K562 (cell line): ENCODE results near the gene ZSWIM3. TPM values are rescaled to one million over a fixed set of nuclear protein-coding genes. Genes with fewer than 3 reads are reported as not detected.
A peak's percentile ranks its signal among the peaks of the same experiment; 100 is the strongest.

ENCODE experiments used
- ATAC-seq: fragments of 200-7000 bp; cut with Tn5 transposase; 3 replicates; pipeline ENCODE4 v1.9.1; 2020; ENCODE audit warnings: moderate library complexity
- BruUV-seq: library from RNA; stranded (reverse); fragments of 400-500 nt; replicated peaks from 2 replicates; lab custom pipeline; 2021; lab: Mats Ljungman, UMichigan
- CTCF ChIA-PET: fragments of 300-600 bp; formaldehyde crosslinking; extraction: SDS; loops from one replicate; lab custom pipeline; 2021; ENCODE audit warnings: low intra/inter-chr PET ratio; lab: Yijun Ruan, JAX
- POLR2A ChIA-PET: fragments of 300-600, 350-650 bp; sonication (Branson Sonifier 250); formaldehyde crosslinking; extraction: SDS; loops from one replicate; lab custom pipeline; 2021; ENCODE audit warnings: antibody characterized with exemption, inconsistent platforms; lab: Yijun Ruan, JAX
- DNase-seq, 4 experiments: peaks; one replicate each; pipeline versions ENCODE4 v3.0.0 to v3.0.0-alpha.2; 2011 to 2018; ENCODE audit warnings: low spot score in 3 of 4, mixed read lengths in 3 of 4; ENCODE audit errors: extremely low read depth in 1 of 4
- FAIRE-seq: peaks from 2 replicates; lab custom pipeline; 2011; peaks lifted over from hg19 to GRCh38; lab: Jason Lieb, UNC
- H2AFZ ChIP-seq: 2 replicates; pipeline ENCODE4 v1.6.0; 2011; ENCODE audit warnings: low read depth, low read length, control low read depth, inconsistent platforms
- H3K27ac ChIP-seq: fragments of 200-600 bp; 3 replicates; pipeline ENCODE4 v1.8.0; 2011; ENCODE audit warnings: low read depth, mild to moderate bottlenecking, control low read depth, inconsistent platforms, low read length, moderate library complexity, mixed read lengths; ENCODE audit errors: extremely low read depth
- H3K27me3 ChIP-seq, 2 experiments: fragments of 300-600 bp in 1 of 2; 2 replicates in 1 of 2; 3 replicates in 1 of 2; pipeline versions ENCODE4 v1.6.0 to v1.8.0; 2011; ENCODE audit warnings: inconsistent platforms in 2 of 2, low read length in 2 of 2, mild to moderate bottlenecking in 1 of 2, mixed read lengths in 1 of 2, moderate library complexity in 1 of 2; ENCODE audit not compliant: control insufficient read depth in 2 of 2, insufficient read depth in 2 of 2
- H3K36me3 ChIP-seq: fragments of 300-600 bp; 3 replicates; pipeline ENCODE4 v1.8.0; 2011; ENCODE audit warnings: mild to moderate bottlenecking, low read length, inconsistent platforms; ENCODE audit not compliant: control insufficient read depth, insufficient read depth
- H3K4me1 ChIP-seq, 2 experiments: fragments of 200-600 bp in 1 of 2; replicated peaks in 1 of 2; 2 replicates in 1 of 2; 3 replicates in 1 of 2; pipeline versions ENCODE4 v1.5.1 to v1.8.0; 2011; ENCODE audit warnings: inconsistent platforms in 2 of 2, low read length in 2 of 2, mild to moderate bottlenecking in 1 of 2, mixed read lengths in 1 of 2, moderate library complexity in 1 of 2; ENCODE audit not compliant: control insufficient read depth in 2 of 2, insufficient read depth in 2 of 2
- H3K4me2 ChIP-seq: 2 replicates; pipeline ENCODE4 v1.6.1; 2011; ENCODE audit warnings: low read length, control low read depth, inconsistent platforms, mixed read lengths; ENCODE audit not compliant: insufficient read depth
- H3K4me3 ChIP-seq: fragments of 200-600 bp; sonication (generic), shearing (Covaris generic); 2 replicates; pipeline ENCODE4 v1.5.1; 2016; ENCODE audit warnings: control low read depth, inconsistent platforms
- H3K79me2 ChIP-seq: fragments of 200-600 bp; 3 replicates; pipeline ENCODE4 v1.8.0; 2011; ENCODE audit warnings: low read length, inconsistent platforms; ENCODE audit not compliant: control insufficient read depth, insufficient read depth
- H3K9ac ChIP-seq, 2 experiments: 2 replicates each; pipeline versions ENCODE4 v1.6.0 to v1.6.1; 2011; ENCODE audit warnings: low read depth in 2 of 2, low read length in 2 of 2, control low read depth in 1 of 2, inconsistent platforms in 1 of 2, mild to moderate bottlenecking in 1 of 2, mixed read lengths in 1 of 2; ENCODE audit not compliant: insufficient read depth in 1 of 2
- H3K9me1 ChIP-seq: one replicate; pipeline ENCODE4 v1.6.0; 2011; ENCODE audit warnings: inconsistent platforms, mild to moderate bottlenecking, low read length, moderate library complexity; ENCODE audit not compliant: control insufficient read depth, insufficient read depth
- H3K9me3 ChIP-seq: replicated peaks from 2 replicates; pipeline ENCODE4 v1.5.1; 2011; ENCODE audit warnings: low read depth, low read length, inconsistent platforms; ENCODE audit not compliant: control insufficient read depth, insufficient read depth
- H4K20me1 ChIP-seq: replicated peaks from 2 replicates; pipeline ENCODE4 v1.6.1; 2011; ENCODE audit warnings: low read length, inconsistent platforms, mixed read lengths; ENCODE audit not compliant: control insufficient read depth, insufficient read depth
- ATF3 ChIP-seq, 2 experiments: fragments of 450-650 bp in 1 of 2; sonication (generic) in 1 of 2; formaldehyde crosslinking in 1 of 2; IDR thresholded peaks in 1 of 2; conservative IDR thresholded peaks in 1 of 2; 2 replicates each; pipeline versions ENCODE4 v1.6.1 to v1.8.1; 2016 to 2023; ENCODE audit warnings: mild to moderate bottlenecking in 2 of 2, moderate library complexity in 2 of 2, inconsistent platforms in 1 of 2, missing genetic modification reagents in 1 of 2
- COPS2 ChIP-seq: fragments of 450-650 bp; conservative IDR thresholded peaks from 2 replicates; pipeline ENCODE4 v1.6.1; 2016; ENCODE audit warnings: mild to moderate bottlenecking, moderate library complexity
- GABPA ChIP-seq: fragments of 200-800 bp; sonication (Bioruptor generic); conservative IDR thresholded peaks from 2 replicates; pipeline ENCODE4 v1.6.1; 2016; ENCODE audit warnings: low read depth, missing genetic modification characterization, missing compliant biosample characterization
- HMBOX1 ChIP-seq: sonication (generic); IDR thresholded peaks from 2 replicates; pipeline ENCODE4 v1.6.1; 2016
- NR2C1 ChIP-seq, 2 experiments: fragments of 450-650 bp; IDR thresholded peaks; 2 replicates each; pipeline ENCODE4 v1.6.1; 2017; ENCODE audit warnings: mild to moderate bottlenecking in 2 of 2, antibody characterized with exemption in 1 of 2, inconsistent platforms in 1 of 2, missing compliant biosample characterization in 1 of 2, missing genetic modification characterization in 1 of 2
- NR2C2 ChIP-seq, 2 experiments: fragments of 200-800 bp in 1 of 2; sonication (Bioruptor generic) in 1 of 2; sonication (generic) in 1 of 2; formaldehyde crosslinking in 1 of 2; IDR thresholded peaks; 2 replicates each; pipeline versions ENCODE4 v1.6.1 to v1.8.0; 2016 to 2022; ENCODE audit warnings: mild to moderate bottlenecking in 1 of 2, missing compliant biosample characterization in 1 of 2, missing genetic modification characterization in 1 of 2, missing genetic modification reagents in 1 of 2
- WGBS: fragments of 100-300 bp; shearing (Covaris generic); methylation state at CpG from one replicate; pipeline ENCODE4 v1.1.6; 2016; ENCODE audit warnings: low coverage, mixed read lengths; ENCODE audit not compliant: insufficient coverage; ENCODE audit errors: missing lambda C conversion rate; 5-methylcytosine and 5-hydroxymethylcytosine counted together
- in situ Hi-C: fragments of 300-500 bp; cut with MboI; formaldehyde crosslinking; loops from 4 replicates; pipeline ENCODE4 v1.15.0; 2018; ENCODE audit warnings: inconsistent platforms, mixed read lengths
- intact Hi-C: fragments of 100-400 bp; cut with micrococcal nuclease; formaldehyde crosslinking; loops from 2 replicates; pipeline ENCODE4 v1.14.2; 2022
- polyA plus RNA-seq, 8 experiments: library from polyadenylated mRNA; depleted of rRNA in 4 of 8; stranded (reverse) in 5 of 8; unstranded in 3 of 8; fragments of >200 nt; fragmentation: Nextera tagmentation in 2 of 8; fragmentation: Illumina TruSeq in 1 of 8; extraction: Ambion mirVana in 2 of 8; extraction: Trizol in 1 of 8; gene quantifications; 2 replicates each; pipeline versions ENCODE4 v1.2.1 to v1.2.3, GENCODE V29; 2011 to 2014; ENCODE audit warnings: inconsistent platforms in 1 of 8, missing spikeins in 1 of 8
- total RNA-seq, 7 experiments: library from RNA; depleted of rRNA in 6 of 7; stranded (reverse); fragments of >200 nt in 6 of 7; fragmentation: Illumina TruSeq in 2 of 7; extraction: Trizol in 2 of 7; gene quantifications; 2 replicates each; pipeline versions ENCODE4 v1.2.1 to v1.2.3, GENCODE V29; 2011 to 2021; ENCODE audit warnings: low replicate concordance in 1 of 7

Gene ZSWIM3
- total and polyA plus RNA-seq, 9 of the 15 experiments (the other 6 are each of a cell fraction or from before 2014, with no cell fraction given): 1.7 to 4.3 (median 2.9) TPM

- TF ChIP-seq HMBOX1 (0 out of 2 replicates have a peak, but pooled peaks have one; percentile 6), ATF3 (IDR thresholded peaks at IDR 0.05) (peak; percentile 47; the same call in 1 of the 2 replicates), ATF3 (CRISPR knock-in tag; conservative IDR thresholded peaks at IDR 0.05) (no peak), NR2C1 (IDR thresholded peaks at IDR 0.05) (peak; percentile 37; the same call in 1 of the 2 replicates), NR2C1 (tag; IDR thresholded peaks at IDR 0.05) (no peak), GABPA (peak; percentile 52), COPS2 (no peak), NR2C2 (CRISPR knock-in tag; IDR thresholded peaks at IDR 0.05) (no peak), NR2C2 (tag; IDR thresholded peaks at IDR 0.05) (peak; percentile 52; the same call in 1 of the 2 replicates)
Measured at GRCh38 chr20:45817376-45818194, 39.8 kb upstream of the ZSWIM3 start.

More at GRCh38 chr20:45817376-45818194, 39.8 kb upstream of the ZSWIM3 start:
- no peak for FAIRE-seq
- CTCF ChIA-PET: interaction anchor here (0.5 kb wide), 1 partner anchor 809 kb away, joined by 3 read pairs; no protein-coding TSS in a partner anchor
- Histone ChIP-seq H4K20me1 (no peaks in the 10 kb centered on the region), H3K9me3 (no peaks in the 10 kb centered on the region), H3K79me2 (no peaks in the 10 kb centered on the region), H3K4me3 (no peak overlapping the region), H3K9ac (0 out of 4 replicates have a peak overlapping the region, but pooled peaks of 1 of the 2 experiments have one; percentile 54), H3K4me1 (peaks cover 0 to 15% of the 10 kb centered on the region in 2 experiments; a peak in 2 of 5 replicates), H3K36me3 (no peaks in the 10 kb centered on the region; the same call in 2 of the 3 replicates), H3K27me3 (no peaks in the 10 kb centered on the region), H3K4me2 (no peak overlapping the region), H3K27ac (no peak overlapping the region), H3K9me1 (no peaks in the 10 kb centered on the region), H2AFZ (no peak overlapping the region)
- intact Hi-C loops (no loop called here), in situ Hi-C loops (no loop called here)
- POLR2A ChIA-PET: interaction anchor here (0.8 to 2.0 kb wide), 4 partner anchors 13 to 19 kb away, joined by 3 to 6 read pairs (median 3); partner anchors contain the start of gene SNX21
- BruUV-seq: no TSS peak
- ATAC-seq: no peak
- DNase-seq: no peak
- 38% methylated on average over 9 of the region's 9 CpGs for WGBS
